K562 (cell line): ENCODE data around the gene PAPSS2. TPM values are rescaled to one million over a fixed set of nuclear protein-coding genes. Genes with fewer than 3 reads are reported as not detected.

ENCODE experiments used
- ATAC-seq: fragments of 200-7000 bp; cut with Tn5 transposase; 3 replicates; pipeline ENCODE4 v1.9.1; 2020; ENCODE audit warnings: moderate library complexity
- BruUV-seq: library from RNA; stranded (reverse); fragments of 400-500 nt; replicated peaks from 2 replicates; lab custom pipeline; 2021; lab: Mats Ljungman, UMichigan
- CTCF ChIA-PET: fragments of 300-600 bp; formaldehyde crosslinking; extraction: SDS; loops from one replicate; lab custom pipeline; 2021; ENCODE audit warnings: low intra/inter-chr PET ratio; lab: Yijun Ruan, JAX
- POLR2A ChIA-PET: fragments of 300-600, 350-650 bp; sonication (Branson Sonifier 250); formaldehyde crosslinking; extraction: SDS; loops from one replicate; lab custom pipeline; 2021; ENCODE audit warnings: antibody characterized with exemption, inconsistent platforms; lab: Yijun Ruan, JAX
- DNase-seq, 4 experiments: peaks; one replicate each; pipeline versions ENCODE4 v3.0.0 to v3.0.0-alpha.2; 2011 to 2018; ENCODE audit warnings: low spot score in 3 of 4, mixed read lengths in 3 of 4; ENCODE audit errors: extremely low read depth in 1 of 4
- FAIRE-seq: peaks from 2 replicates; lab custom pipeline; 2011; peaks lifted over from hg19 to GRCh38; lab: Jason Lieb, UNC
- H2AFZ ChIP-seq: 2 replicates; pipeline ENCODE4 v1.6.0; 2011; ENCODE audit warnings: low read depth, low read length, control low read depth, inconsistent platforms
- H3K27ac ChIP-seq: fragments of 200-600 bp; 3 replicates; pipeline ENCODE4 v1.8.0; 2011; ENCODE audit warnings: low read depth, mild to moderate bottlenecking, control low read depth, inconsistent platforms, low read length, moderate library complexity, mixed read lengths; ENCODE audit errors: extremely low read depth
- H3K27me3 ChIP-seq, 2 experiments: fragments of 300-600 bp in 1 of 2; 2 replicates in 1 of 2; 3 replicates in 1 of 2; pipeline versions ENCODE4 v1.6.0 to v1.8.0; 2011; ENCODE audit warnings: inconsistent platforms in 2 of 2, low read length in 2 of 2, mild to moderate bottlenecking in 1 of 2, mixed read lengths in 1 of 2, moderate library complexity in 1 of 2; ENCODE audit not compliant: control insufficient read depth in 2 of 2, insufficient read depth in 2 of 2
- H3K36me3 ChIP-seq: fragments of 300-600 bp; 3 replicates; pipeline ENCODE4 v1.8.0; 2011; ENCODE audit warnings: mild to moderate bottlenecking, low read length, inconsistent platforms; ENCODE audit not compliant: control insufficient read depth, insufficient read depth
- H3K4me1 ChIP-seq, 2 experiments: fragments of 200-600 bp in 1 of 2; replicated peaks in 1 of 2; 2 replicates in 1 of 2; 3 replicates in 1 of 2; pipeline versions ENCODE4 v1.5.1 to v1.8.0; 2011; ENCODE audit warnings: inconsistent platforms in 2 of 2, low read length in 2 of 2, mild to moderate bottlenecking in 1 of 2, mixed read lengths in 1 of 2, moderate library complexity in 1 of 2; ENCODE audit not compliant: control insufficient read depth in 2 of 2, insufficient read depth in 2 of 2
- H3K4me2 ChIP-seq: 2 replicates; pipeline ENCODE4 v1.6.1; 2011; ENCODE audit warnings: low read length, control low read depth, inconsistent platforms, mixed read lengths; ENCODE audit not compliant: insufficient read depth
- H3K4me3 ChIP-seq: fragments of 200-600 bp; sonication (generic), shearing (Covaris generic); 2 replicates; pipeline ENCODE4 v1.5.1; 2016; ENCODE audit warnings: control low read depth, inconsistent platforms
- H3K79me2 ChIP-seq: fragments of 200-600 bp; 3 replicates; pipeline ENCODE4 v1.8.0; 2011; ENCODE audit warnings: low read length, inconsistent platforms; ENCODE audit not compliant: control insufficient read depth, insufficient read depth
- H3K9ac ChIP-seq, 2 experiments: 2 replicates each; pipeline versions ENCODE4 v1.6.0 to v1.6.1; 2011; ENCODE audit warnings: low read depth in 2 of 2, low read length in 2 of 2, control low read depth in 1 of 2, inconsistent platforms in 1 of 2, mild to moderate bottlenecking in 1 of 2, mixed read lengths in 1 of 2; ENCODE audit not compliant: insufficient read depth in 1 of 2
- H3K9me1 ChIP-seq: one replicate; pipeline ENCODE4 v1.6.0; 2011; ENCODE audit warnings: inconsistent platforms, mild to moderate bottlenecking, low read length, moderate library complexity; ENCODE audit not compliant: control insufficient read depth, insufficient read depth
- H3K9me3 ChIP-seq: replicated peaks from 2 replicates; pipeline ENCODE4 v1.5.1; 2011; ENCODE audit warnings: low read depth, low read length, inconsistent platforms; ENCODE audit not compliant: control insufficient read depth, insufficient read depth
- H4K20me1 ChIP-seq: replicated peaks from 2 replicates; pipeline ENCODE4 v1.6.1; 2011; ENCODE audit warnings: low read length, inconsistent platforms, mixed read lengths; ENCODE audit not compliant: control insufficient read depth, insufficient read depth
- AFF4 ChIP-seq: sonication (generic); formaldehyde crosslinking; IDR thresholded peaks from 2 replicates; pipeline ENCODE4 v1.8.0; 2023; ENCODE audit warnings: mild to moderate bottlenecking, missing genetic modification reagents
- LEF1 ChIP-seq: fragments of 450-650 bp; IDR thresholded peaks from 2 replicates; pipeline ENCODE4 v1.6.1; 2016; ENCODE audit warnings: mild to moderate bottlenecking
- MAZ ChIP-seq, 2 experiments: fragments of 450-650 bp in 1 of 2; sonication (generic) in 1 of 2; formaldehyde crosslinking; IDR thresholded peaks in 1 of 2; conservative IDR thresholded peaks in 1 of 2; 2 replicates each; pipeline versions ENCODE4 v1.4.0 to v1.5.0; 2020; ENCODE audit warnings: mild to moderate bottlenecking in 1 of 2, missing genetic modification reagents in 1 of 2
- RNF2 ChIP-seq: sonication (generic); IDR thresholded peaks from 2 replicates; pipeline ENCODE4 v1.6.1; 2016
- ZBTB26 ChIP-seq: fragments of 450-650 bp; formaldehyde crosslinking; IDR thresholded peaks from 2 replicates; pipeline ENCODE4 v1.4.0; 2022; ENCODE audit warnings: missing genetic modification characterization
- ZC3H4 ChIP-seq: sonication (generic); formaldehyde crosslinking; IDR thresholded peaks from 2 replicates; pipeline ENCODE4 v1.9.0; 2021; ENCODE audit warnings: missing genetic modification reagents, borderline replicate concordance
- ZNF124 ChIP-seq: sonication (generic); formaldehyde crosslinking; IDR thresholded peaks from 2 replicates; pipeline ENCODE4 v1.8.1; 2022; ENCODE audit warnings: missing genetic modification reagents
- ZNF316 ChIP-seq: fragments of 450-650 bp; IDR thresholded peaks from 2 replicates; pipeline ENCODE4 v1.6.1; 2016
- WGBS: fragments of 100-300 bp; shearing (Covaris generic); methylation state at CpG from one replicate; pipeline ENCODE4 v1.1.6; 2016; ENCODE audit warnings: low coverage, mixed read lengths; ENCODE audit not compliant: insufficient coverage; ENCODE audit errors: missing lambda C conversion rate; 5-methylcytosine and 5-hydroxymethylcytosine counted together
- in situ Hi-C: fragments of 300-500 bp; cut with MboI; formaldehyde crosslinking; loops from 4 replicates; pipeline ENCODE4 v1.15.0; 2018; ENCODE audit warnings: inconsistent platforms, mixed read lengths
- intact Hi-C: fragments of 100-400 bp; cut with micrococcal nuclease; formaldehyde crosslinking; loops from 2 replicates; pipeline ENCODE4 v1.14.2; 2022
- polyA plus RNA-seq, 8 experiments: library from polyadenylated mRNA; depleted of rRNA in 4 of 8; stranded (reverse) in 5 of 8; unstranded in 3 of 8; fragments of >200 nt; fragmentation: Nextera tagmentation in 2 of 8; fragmentation: Illumina TruSeq in 1 of 8; extraction: Ambion mirVana in 2 of 8; extraction: Trizol in 1 of 8; gene quantifications; 2 replicates each; pipeline versions ENCODE4 v1.2.1 to v1.2.3, GENCODE V29; 2011 to 2014; ENCODE audit warnings: inconsistent platforms in 1 of 8, missing spikeins in 1 of 8
- total RNA-seq, 7 experiments: library from RNA; depleted of rRNA in 6 of 7; stranded (reverse); fragments of >200 nt in 6 of 7; fragmentation: Illumina TruSeq in 2 of 7; extraction: Trizol in 2 of 7; gene quantifications; 2 replicates each; pipeline versions ENCODE4 v1.2.1 to v1.2.3, GENCODE V29; 2011 to 2021; ENCODE audit warnings: low replicate concordance in 1 of 7

Gene PAPSS2
- total and polyA plus RNA-seq, 9 of the 15 experiments (the other 6 are each of a cell fraction or from before 2014, with no cell fraction given): 0.01 to 0.29 TPM; not detected in 7

GRCh38 chr10:87696922-87697745, 37.5 kb downstream of the PAPSS2 start:
- no peaks in the 10 kb centered on the region for H3K36me3 ChIP-seq
- H3K27me3 ChIP-seq: peaks cover 0 to 5% of the 10 kb centered on the region in 2 experiments; a peak in 2 of 5 replicates
- no peak overlapping the region for H3K27ac ChIP-seq
- CTCF ChIA-PET: no interaction called here
- no peaks in the 10 kb centered on the region for H4K20me1 ChIP-seq
- in situ Hi-C loops: no loop called here
- no peak overlapping the region for H3K4me2 ChIP-seq
- intact Hi-C loops: no loop called here
- POLR2A ChIA-PET: no interaction called here
- BruUV-seq: no TSS peak
- H3K9me1 ChIP-seq: no peaks in the 10 kb centered on the region
- no peaks in the 10 kb centered on the region for H3K79me2 ChIP-seq
- no peak for ATAC-seq
- H3K4me3 ChIP-seq: no peak overlapping the region
- TF ChIP-seq MAZ (CRISPR knock-in tag; conservative IDR thresholded peaks at IDR 0.05 in 1 of 2, IDR thresholded peaks at IDR 0.05 in 1 of 2) (no peak), ZNF316 (peak; percentile 10; the same call in 1 of the 2 replicates)
- TF ChIP-seq, all 486 proteins: peak for 1
- no peak for FAIRE-seq
- H2AFZ ChIP-seq: no peak overlapping the region
- WGBS: 3% methylated on average over 6 of the region's 11 CpGs
- no peaks in the 10 kb centered on the region for H3K9me3 ChIP-seq
- DNase-seq: no peak
- no peaks in the 10 kb centered on the region for H3K4me1 ChIP-seq
- no peak overlapping the region for H3K9ac ChIP-seq

- no peak overlapping the region for H2AFZ ChIP-seq
- H3K36me3 ChIP-seq: no peaks in the 10 kb centered on the region
- H3K79me2 ChIP-seq: no peaks in the 10 kb centered on the region
- ChIA-PET POLR2A (interaction anchor here (1.6 kb wide), 1 partner anchor 14 kb away, joined by 3 read pairs; no protein-coding TSS in a partner anchor), CTCF (no interaction called here)
- DNase-seq (no peak), FAIRE-seq (no peak), ATAC-seq (no peak)
- H3K9me1 ChIP-seq: no peaks in the 10 kb centered on the region
- BruUV-seq: no TSS peak
- no peak overlapping the region for H3K4me3 ChIP-seq
- in situ Hi-C loops (no loop called here), intact Hi-C loops (no loop called here)
- no peak overlapping the region for H3K4me2 ChIP-seq
- H3K9me3 ChIP-seq: no peaks in the 10 kb centered on the region
- WGBS: 40% methylated on average over 7 of the region's 7 CpGs
- H3K27me3 ChIP-seq: peaks cover 0 to 9% of the 10 kb centered on the region in 2 experiments; a peak in 4 of 5 replicates
- H4K20me1 ChIP-seq: no peaks in the 10 kb centered on the region
- H3K27ac ChIP-seq: no peak overlapping the region
- no peaks in the 10 kb centered on the region for H3K4me1 ChIP-seq
- no peak overlapping the region for H3K9ac ChIP-seq
- TF ChIP-seq RNF2 (no peak), AFF4 (CRISPR knock-in tag) (no peak), LEF1 (no peak), ZC3H4 (CRISPR knock-in tag) (no peak), ZBTB26 (CRISPR knock-in tag) (no peak), ZNF124 (CRISPR knock-in tag) (no peak)
These were observed 40.5 kb downstream of the PAPSS2 start for GRCh38 chr10:87700031-87700796.
